Stimulated activated CD4-positive, alpha-beta T cell treated with anti-CD3 and anti-CD28 coated beads, Interleukin-15, amount 100 ng/mL, for 24 hours (primary cell): Measurements from ENCODE around the gene PSMD14.
A peak's percentile ranks its signal among the peaks of the same experiment; 100 is the strongest.
"Not testable (repeated sequence)": the region's sequence is repeated elsewhere in the genome, so short reads cannot be mapped to it uniquely, and the experiment has no call there.

Experiments used
- DNase-seq: peaks from one replicate; pipeline ENCODE4 v3.0.0-alpha.2; 2020

Gene PSMD14

GRCh38 chr2:161339532-161339931 lies 31.3 kb downstream of the PSMD14 start:
- DNase-seq, result not testable (repeated sequence)

GRCh38 chr2:161340930-161341413 lies 32.7 kb downstream of the PSMD14 start:
- not testable (repeated sequence) for DNase-seq

GRCh38 chr2:161343235-161343634 lies 35.0 kb downstream of the PSMD14 start:
- DNase-seq, result no peak

- DNase-seq, result no peak
These were observed 36.5 kb downstream of the PSMD14 start for GRCh38 chr2:161344692-161345091.

- no peak for DNase-seq
These were observed 43.5 kb downstream of the PSMD14 start for GRCh38 chr2:161351678-161352077.

GRCh38 chr2:161352719-161353118 lies 44.5 kb downstream of the PSMD14 start:
- no peak for DNase-seq

- DNase-seq, result no peak
These were observed 45.3 kb downstream of the PSMD14 start for GRCh38 chr2:161353543-161353942.

GRCh38 chr2:161354106-161354505 lies 45.9 kb downstream of the PSMD14 start:
- no peak for DNase-seq

GRCh38 chr2:161355106-161355505 lies 46.9 kb downstream of the PSMD14 start:
- DNase-seq, result no peak

GRCh38 chr2:161355983-161356382 lies 47.8 kb downstream of the PSMD14 start:
- no peak for DNase-seq

GRCh38 chr2:161357097-161357496 lies 48.9 kb downstream of the PSMD14 start:
- DNase-seq, result no peak

- no peak for DNase-seq
These were observed 50.6 kb downstream of the PSMD14 start for GRCh38 chr2:161358838-161359237.

- DNase-seq, result not testable (repeated sequence)
These were observed 52.0 kb downstream of the PSMD14 start for GRCh38 chr2:161360095-161360654.

- no peak for DNase-seq
These were observed 54.4 kb downstream of the PSMD14 start for GRCh38 chr2:161362568-161363166.

- no peak for DNase-seq
These were observed 59.5 kb downstream of the PSMD14 start for GRCh38 chr2:161367675-161368074.

- DNase-seq, result no peak
These were observed 61.1 kb downstream of the PSMD14 start for GRCh38 chr2:161369311-161369710.

- DNase-seq, result no peak
These were observed 62.8 kb downstream of the PSMD14 start for GRCh38 chr2:161370981-161371380.

- DNase-seq, result no peak
These were observed 63.6 kb downstream of the PSMD14 start for GRCh38 chr2:161371869-161372268.

GRCh38 chr2:161373942-161374341 lies 65.7 kb downstream of the PSMD14 start:
- DNase-seq, result no peak

- no peak for DNase-seq
These were observed 66.2 kb downstream of the PSMD14 start for GRCh38 chr2:161374446-161374845.

GRCh38 chr2:161379740-161380139 lies 71.5 kb downstream of the PSMD14 start:
- no peak for DNase-seq

- DNase-seq, result no peak
These were observed 73.3 kb downstream of the PSMD14 start for GRCh38 chr2:161381546-161381945.

GRCh38 chr2:161382747-161383146 lies 74.5 kb downstream of the PSMD14 start:
- no peak for DNase-seq

GRCh38 chr2:161384864-161385263 lies 76.6 kb downstream of the PSMD14 start:
- peak; percentile 6 for DNase-seq
